Mesothelial cell of epicardium (in vitro differentiated cells): ENCODE data around the gene PACRG. TPM values are rescaled to one million over a fixed set of nuclear protein-coding genes. Genes with fewer than 3 reads are reported as not detected.

ENCODE experiments used
- DNase-seq, 2 experiments: peaks; one replicate each; pipeline ENCODE4 v3.0.0; 2021; ENCODE audit warnings: low spot score in 2 of 2; ENCODE audit not compliant: unreplicated experiment in 2 of 2
- H3K27ac Mint-ChIP-seq: 2 replicates; pipeline ENCODE4 v1.8.0; 2021; ENCODE audit warnings: mixed read lengths
- H3K27me3 Mint-ChIP-seq: 2 replicates; pipeline ENCODE4 v1.8.0; 2021; ENCODE audit warnings: low read depth, mixed read lengths
- H3K36me3 Mint-ChIP-seq: 2 replicates; pipeline ENCODE4 v1.8.0; 2021; ENCODE audit warnings: mixed read lengths
- H3K4me1 Mint-ChIP-seq: 2 replicates; pipeline ENCODE4 v1.8.0; 2021; ENCODE audit warnings: mixed read lengths
- H3K4me3 Mint-ChIP-seq: 2 replicates; pipeline ENCODE4 v1.8.0; 2021; ENCODE audit warnings: mild to moderate bottlenecking, moderate library complexity, mixed read lengths
- H3K9me3 Mint-ChIP-seq: 2 replicates; pipeline ENCODE4 v1.8.0; 2021; ENCODE audit warnings: mixed read lengths
- total RNA-seq: library from RNA; stranded (reverse); gene quantifications from 3 replicates; pipeline ENCODE4 v1.2.1, GENCODE V29; 2021
- TF ChIP-seq, protein P1 (sequence below): fragments of 200-600 bp; sonication (generic); IDR thresholded peaks from one replicate; pipeline ENCODE4 v1.5.0; 2021; ENCODE audit warnings: antibody characterized with exemption; ENCODE audit not compliant: unreplicated experiment

PACRG gene
- total RNA-seq, 1 donor from 2014 or later: 1.6 TPM

GRCh38 chr6:163122365-163122764, 394.6 kb downstream of the PACRG start:
- no peaks in the 10 kb centered on the region for H3K4me1 Mint-ChIP-seq
- no peaks in the 10 kb centered on the region for H3K27me3 Mint-ChIP-seq
- H3K36me3 Mint-ChIP-seq: no peaks in the 10 kb centered on the region
- peaks cover 12% of the 10 kb centered on the region for H3K9me3 Mint-ChIP-seq
- DNase-seq: no peak
- TF ChIP-seq, protein P1, sequence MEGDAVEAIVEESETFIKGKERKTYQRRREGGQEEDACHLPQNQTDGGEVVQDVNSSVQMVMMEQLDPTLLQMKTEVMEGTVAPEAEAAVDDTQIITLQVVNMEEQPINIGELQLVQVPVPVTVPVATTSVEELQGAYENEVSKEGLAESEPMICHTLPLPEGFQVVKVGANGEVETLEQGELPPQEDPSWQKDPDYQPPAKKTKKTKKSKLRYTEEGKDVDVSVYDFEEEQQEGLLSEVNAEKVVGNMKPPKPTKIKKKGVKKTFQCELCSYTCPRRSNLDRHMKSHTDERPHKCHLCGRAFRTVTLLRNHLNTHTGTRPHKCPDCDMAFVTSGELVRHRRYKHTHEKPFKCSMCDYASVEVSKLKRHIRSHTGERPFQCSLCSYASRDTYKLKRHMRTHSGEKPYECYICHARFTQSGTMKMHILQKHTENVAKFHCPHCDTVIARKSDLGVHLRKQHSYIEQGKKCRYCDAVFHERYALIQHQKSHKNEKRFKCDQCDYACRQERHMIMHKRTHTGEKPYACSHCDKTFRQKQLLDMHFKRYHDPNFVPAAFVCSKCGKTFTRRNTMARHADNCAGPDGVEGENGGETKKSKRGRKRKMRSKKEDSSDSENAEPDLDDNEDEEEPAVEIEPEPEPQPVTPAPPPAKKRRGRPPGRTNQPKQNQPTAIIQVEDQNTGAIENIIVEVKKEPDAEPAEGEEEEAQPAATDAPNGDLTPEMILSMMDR: no peak
- no peak overlapping the region for H3K4me3 Mint-ChIP-seq
- H3K27ac Mint-ChIP-seq: no peak overlapping the region

- no peaks in the 10 kb centered on the region for H3K36me3 Mint-ChIP-seq
- H3K27me3 Mint-ChIP-seq: no peaks in the 10 kb centered on the region
- TF ChIP-seq, protein P1: no peak
- no peak overlapping the region for H3K27ac Mint-ChIP-seq
- no peaks in the 10 kb centered on the region for H3K4me1 Mint-ChIP-seq
- no peak overlapping the region for H3K4me3 Mint-ChIP-seq
- DNase-seq: no peak
- peaks cover 12% of the 10 kb centered on the region for H3K9me3 Mint-ChIP-seq
These were observed 395.3 kb downstream of the PACRG start for GRCh38 chr6:163123098-163123497.

DNA sequence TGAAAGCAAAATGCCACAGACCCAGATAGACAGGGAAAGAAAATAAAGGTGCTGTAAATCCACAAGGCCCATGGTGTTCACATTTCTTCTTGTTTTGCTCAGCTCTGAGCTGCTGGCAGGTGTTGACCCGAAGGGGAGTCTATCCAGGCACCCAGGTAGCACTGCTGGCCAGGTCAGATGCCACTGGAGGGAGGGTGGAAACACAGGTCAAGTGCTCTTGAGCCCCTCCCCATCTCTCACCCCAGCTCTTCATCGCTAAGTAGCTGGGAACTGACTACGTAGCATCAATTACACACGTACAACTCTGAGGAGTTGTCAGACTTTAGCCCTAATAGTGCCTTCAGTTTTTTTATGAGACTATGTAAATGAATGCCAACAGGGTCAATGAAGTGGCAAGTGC, 399.0 kb downstream of the PACRG start:
- Mint-ChIP-seq H3K27ac (no peak overlapping the region), H3K9me3 (peaks cover 12% of the 10 kb centered on the region), H3K36me3 (no peaks in the 10 kb centered on the region), H3K27me3 (no peaks in the 10 kb centered on the region), H3K4me3 (no peak overlapping the region), H3K4me1 (no peaks in the 10 kb centered on the region)
- no peak for DNase-seq
- TF ChIP-seq, protein P1: no peak

- no peaks in the 10 kb centered on the region for H3K27me3 Mint-ChIP-seq
- no peak overlapping the region for H3K4me3 Mint-ChIP-seq
- no peak overlapping the region for H3K27ac Mint-ChIP-seq
- H3K4me1 Mint-ChIP-seq: no peaks in the 10 kb centered on the region
- TF ChIP-seq, protein P1: no peak
- no peak for DNase-seq
- no peaks in the 10 kb centered on the region for H3K36me3 Mint-ChIP-seq
- H3K9me3 Mint-ChIP-seq: peaks cover 4% of the 10 kb centered on the region
These were observed 399.8 kb downstream of the PACRG start for GRCh38 chr6:163127587-163127986.

GRCh38 chr6:163128324-163128723, 400.6 kb downstream of the PACRG start:
- H3K9me3 Mint-ChIP-seq: no peaks in the 10 kb centered on the region
- H3K27ac Mint-ChIP-seq: no peak overlapping the region
- no peaks in the 10 kb centered on the region for H3K36me3 Mint-ChIP-seq
- TF ChIP-seq, protein P1: no peak
- no peaks in the 10 kb centered on the region for H3K27me3 Mint-ChIP-seq
- H3K4me1 Mint-ChIP-seq: no peaks in the 10 kb centered on the region
- H3K4me3 Mint-ChIP-seq: no peak overlapping the region
- DNase-seq: no peak
